Brain pericyte (primary cell): ENCODE results near the gene WDR73.
"Not testable (repeated sequence)": the region's sequence is repeated elsewhere in the genome, so short reads cannot be mapped to it uniquely, and the experiment has no call there.

Source experiments
- DNase-seq: peaks from one replicate; pipeline ENCODE4 v3.0.0-alpha.2; 2012; ENCODE audit warnings: low read depth, low spot score

Gene WDR73

GRCh38 chr15:84653910-84654688, at the start of gene WDR73:
WDR73 (minus strand) TSS chr15:84654283; CDS start chr15:84654274, 9 bp downstream.
- peak; percentile 82 for DNase-seq

- DNase-seq: no peak
These were observed 49.7 kb upstream of the WDR73 start for GRCh38 chr15:84703808-84704207.

GRCh38 chr15:84702961-84703482, 48.9 kb upstream of the WDR73 start:
- DNase-seq: no peak

GRCh38 chr15:84699538-84700191, 45.6 kb upstream of the WDR73 start:
- no peak for DNase-seq

- no peak for DNase-seq
These were observed 43.3 kb upstream of the WDR73 start for GRCh38 chr15:84697236-84697990.

- no peak for DNase-seq
These were observed 42.7 kb upstream of the WDR73 start for GRCh38 chr15:84696757-84697156.

- DNase-seq: no peak
These were observed 36.3 kb upstream of the WDR73 start for GRCh38 chr15:84690342-84690741.

GRCh38 chr15:84689858-84690257, 35.8 kb upstream of the WDR73 start:
- DNase-seq: no peak

GRCh38 chr15:84686446-84686845, 32.4 kb upstream of the WDR73 start:
- DNase-seq: not testable (repeated sequence)

GRCh38 chr15:84685304-84685703, 31.2 kb upstream of the WDR73 start:
- DNase-seq: peak; percentile 16

- no peak for DNase-seq
These were observed 30.0 kb upstream of the WDR73 start for GRCh38 chr15:84684092-84684491.

GRCh38 chr15:84681831-84682230, 27.7 kb upstream of the WDR73 start:
- DNase-seq: no peak

GRCh38 chr15:84671211-84671610, 17.1 kb upstream of the WDR73 start:
- DNase-seq: no peak

- DNase-seq: no peak
These were observed 15.6 kb upstream of the WDR73 start for GRCh38 chr15:84669726-84670125.

GRCh38 chr15:84668221-84668982, 14.3 kb upstream of the WDR73 start:
- DNase-seq: no peak

GRCh38 chr15:84666373-84666772, 12.3 kb upstream of the WDR73 start:
- DNase-seq: no peak

- DNase-seq: no peak
These were observed 6.9 kb upstream of the WDR73 start for GRCh38 chr15:84661001-84661400.

- DNase-seq: no peak
These were observed 6.1 kb upstream of the WDR73 start for GRCh38 chr15:84659904-84660781.

- no peak for DNase-seq
These were observed 4.8 kb upstream of the WDR73 start for GRCh38 chr15:84658788-84659411.
